T follicular helper cell (primary cell): ENCODE data around the gene BAG2.

ENCODE experiments used
- DNase-seq: peaks from one replicate; pipeline ENCODE4 v3.0.0-alpha.2; 2020; ENCODE audit warnings: low read depth
- total RNA-seq, 2 experiments: gene quantifications; one replicate each; lab custom pipeline; 2026; lab: John Stamatoyannopoulos, UW

Gene BAG2
- 15.5 to 20.5 reads per million in 2 experiments for total RNA-seq

GRCh38 chr6:57172136-57173055 lies at the start of gene BAG2:
TSS of gene BAG2 (plus strand) at chr6:57172326. CDS start at chr6:57172698, 372 bp downstream.
- DNase-seq: peak; percentile 75

- DNase-seq: no peak
These were observed 49.0 kb upstream of the BAG2 start for GRCh38 chr6:57123111-57123510.

- no peak for DNase-seq
These were observed 44.4 kb upstream of the BAG2 start for GRCh38 chr6:57127763-57128162.

GRCh38 chr6:57130661-57131177 lies 41.4 kb upstream of the BAG2 start:
- DNase-seq: no peak

- no peak for DNase-seq
These were observed 37.2 kb upstream of the BAG2 start for GRCh38 chr6:57134954-57135353.

- DNase-seq: no peak
These were observed 36.2 kb upstream of the BAG2 start for GRCh38 chr6:57135885-57136284.

GRCh38 chr6:57137350-57137749 lies 34.8 kb upstream of the BAG2 start:
- no peak for DNase-seq

- no peak for DNase-seq
These were observed 34.1 kb upstream of the BAG2 start for GRCh38 chr6:57138026-57138425.

GRCh38 chr6:57141451-57142177 lies 30.5 kb upstream of the BAG2 start:
- no peak for DNase-seq

- no peak for DNase-seq
These were observed 30.0 kb upstream of the BAG2 start for GRCh38 chr6:57142178-57142525.

GRCh38 chr6:57143690-57144089 lies 28.4 kb upstream of the BAG2 start:
- no peak for DNase-seq

- no peak for DNase-seq
These were observed 24.7 kb upstream of the BAG2 start for GRCh38 chr6:57147401-57147800.

- no peak for DNase-seq
These were observed 23.9 kb upstream of the BAG2 start for GRCh38 chr6:57147955-57148858.

- DNase-seq: no peak
These were observed 13.5 kb upstream of the BAG2 start for GRCh38 chr6:57158658-57159057.

GRCh38 chr6:57159127-57159526 lies 13.0 kb upstream of the BAG2 start:
- DNase-seq: no peak

- no peak for DNase-seq
These were observed 10.1 kb upstream of the BAG2 start for GRCh38 chr6:57162028-57162427.

- DNase-seq: no peak
These were observed 9.6 kb upstream of the BAG2 start for GRCh38 chr6:57162516-57162915.

- DNase-seq: no peak
These were observed 8.2 kb upstream of the BAG2 start for GRCh38 chr6:57163956-57164355.

GRCh38 chr6:57165080-57165479 lies 7.0 kb upstream of the BAG2 start:
- no peak for DNase-seq

- no peak for DNase-seq
These were observed 1.1 kb downstream of the BAG2 start for GRCh38 chr6:57173056-57173885.
